Lower lobe of right lung (tissue), 2 donors: Measurements from ENCODE around the gene MCU. TPM values are rescaled to one million over a fixed set of nuclear protein-coding genes. Genes with fewer than 3 reads are reported as not detected.
"Not testable (repeated sequence)": the region's sequence is repeated elsewhere in the genome, so short reads cannot be mapped to it uniquely, and the experiment has no call there.

Source experiments
- ATAC-seq, 2 donors: fragments of 200-7000 bp; cut with Tn5 transposase; one replicate each; pipeline ENCODE4 v1.9.1; 2020 to 2022; ENCODE audit warnings: mild to moderate bottlenecking in 2 of 2, moderate library complexity in 2 of 2
- DNase-seq: peaks from one replicate; pipeline ENCODE4 v3.0.0-alpha.2; 2020
- H3K27ac ChIP-seq: fragments of 200-600 bp; one replicate; pipeline ENCODE4 v1.8.0; 2022
- H3K27me3 ChIP-seq: fragments of 200-600 bp; one replicate; pipeline ENCODE4 v1.8.0; 2022; ENCODE audit warnings: low read depth
- H3K36me3 ChIP-seq: fragments of 200-600 bp; one replicate; pipeline ENCODE4 v1.8.0; 2022; ENCODE audit warnings: mild to moderate bottlenecking
- H3K4me1 ChIP-seq: fragments of 200-600 bp; one replicate; pipeline ENCODE4 v1.8.0; 2022
- H3K4me3 ChIP-seq: fragments of 200-600 bp; one replicate; pipeline ENCODE4 v1.8.0; 2022; ENCODE audit warnings: mild to moderate bottlenecking
- H3K9me3 ChIP-seq: fragments of 200-600 bp; one replicate; pipeline ENCODE4 v1.8.0; 2022
- CTCF ChIP-seq: fragments of 200-600 bp; IDR thresholded peaks from one replicate; pipeline ENCODE4 v1.8.0; 2022; ENCODE audit warnings: antibody characterized with exemption, mild to moderate bottlenecking
- intact Hi-C: fragments of 100-400 bp; cut with DNase I; formaldehyde crosslinking; loops from one replicate; pipeline ENCODE4 v1.11.0; 2022
- total RNA-seq: library from RNA; stranded (reverse); fragmentation: NEBNext Ultra II Directional; extraction: Animal tissue kit (Norgen Biotek cat#: 25700); gene quantifications from one replicate; pipeline ENCODE4 v1.2.1, GENCODE V29; 2021
- donor health status: DM: no; HTN: yes; CAD: no; lungs with severe emphysema.

MCU gene
- total RNA-seq, 1 donor from 2014 or later = 24.2 TPM

- intact Hi-C loops = no loop called here
- no peak for TF ChIP-seq CTCF
- Histone ChIP-seq H3K27ac (peak overlapping the region; percentile 71), H3K27me3 (no peaks in the 10 kb centered on the region), H3K36me3 (no peaks in the 10 kb centered on the region), H3K9me3 (no peaks in the 10 kb centered on the region), H3K4me1 (peaks cover 39% of the 10 kb centered on the region), H3K4me3 (no peak overlapping the region)
- ATAC-seq = no peak
- DNase-seq = no peak
Observed at GRCh38 chr10:72735288-72735936, 43.5 kb downstream of the MCU start.

- DNase-seq (no peak), ATAC-seq (peak; percentile 73 to 77)
- H3K27me3 ChIP-seq = no peaks in the 10 kb centered on the region
- H3K27ac ChIP-seq = peak overlapping the region; percentile 71
- H3K4me3 ChIP-seq = no peak overlapping the region
- TF ChIP-seq CTCF = no peak
- no peaks in the 10 kb centered on the region for H3K9me3 ChIP-seq
- no peaks in the 10 kb centered on the region for H3K36me3 ChIP-seq
- peaks cover 48% of the 10 kb centered on the region for H3K4me1 ChIP-seq
- intact Hi-C loops = no loop called here
Observed at GRCh38 chr10:72736176-72736827, 44.4 kb downstream of the MCU start.

- no peak for DNase-seq
- Histone ChIP-seq H3K36me3 (no peaks in the 10 kb centered on the region), H3K27me3 (no peaks in the 10 kb centered on the region), H3K9me3 (no peaks in the 10 kb centered on the region), H3K4me1 (peaks cover 50% of the 10 kb centered on the region), H3K27ac (peak overlapping the region; percentile 71), H3K4me3 (no peak overlapping the region)
- intact Hi-C loops = no loop called here
- ATAC-seq = peak in 1 of 2 donors; percentile 20
- TF ChIP-seq CTCF = no peak
Observed at GRCh38 chr10:72736828-72737220, 44.9 kb downstream of the MCU start.

GRCh38 chr10:72737357-72737756, 45.4 kb downstream of the MCU start:
- ATAC-seq, H3K36me3 ChIP-seq, intact Hi-C loops, H3K27me3 ChIP-seq, H3K4me3 ChIP-seq, DNase-seq, H3K9me3 ChIP-seq: not testable (repeated sequence)
- peaks cover 50% of the 10 kb centered on the region for H3K4me1 ChIP-seq
- H3K27ac ChIP-seq = peak overlapping the region; percentile 71

- ATAC-seq = peak; percentile 48 to 66
Observed at GRCh38 chr10:72738486-72738885, 46.5 kb downstream of the MCU start.

More at GRCh38 chr10:72738486-72738885, 46.5 kb downstream of the MCU start:
- intact Hi-C loops = no loop called here
- peaks cover 50% of the 10 kb centered on the region for H3K4me1 ChIP-seq
- no peaks in the 10 kb centered on the region for H3K9me3 ChIP-seq
- no peak for TF ChIP-seq CTCF
- H3K27me3 ChIP-seq = no peaks in the 10 kb centered on the region
- H3K27ac ChIP-seq = peak overlapping the region; percentile 42
- DNase-seq = no peak
- no peaks in the 10 kb centered on the region for H3K36me3 ChIP-seq
- H3K4me3 ChIP-seq = no peak overlapping the region
